ENCODE measurements around the gene LARGE1.
"Not testable (repeated sequence)": the region's sequence is repeated elsewhere in the genome, so short reads cannot be mapped to it uniquely, and the experiment has no call there.

LARGE1 gene

DNA sequence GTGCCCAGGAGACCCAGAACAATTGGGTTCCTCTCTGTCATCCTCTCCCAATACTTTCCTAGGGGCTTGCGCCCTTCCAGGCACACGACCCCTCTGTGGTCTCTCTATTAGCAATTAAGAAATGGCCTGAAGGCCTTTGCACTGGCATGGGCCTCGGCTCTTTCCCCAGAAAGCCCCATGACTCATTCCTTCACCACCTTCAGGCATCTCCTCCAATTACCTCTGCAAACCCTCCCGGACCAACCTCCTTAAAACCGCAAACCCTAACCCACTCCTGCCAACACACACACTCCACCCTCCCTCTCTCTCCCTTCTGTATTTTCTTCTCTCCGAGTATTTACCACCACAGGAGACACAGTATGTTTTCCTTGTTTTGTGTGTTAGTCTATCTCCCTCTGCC lies 36.7 kb downstream of the LARGE1 start:
- no peak for DNase-seq

DNA sequence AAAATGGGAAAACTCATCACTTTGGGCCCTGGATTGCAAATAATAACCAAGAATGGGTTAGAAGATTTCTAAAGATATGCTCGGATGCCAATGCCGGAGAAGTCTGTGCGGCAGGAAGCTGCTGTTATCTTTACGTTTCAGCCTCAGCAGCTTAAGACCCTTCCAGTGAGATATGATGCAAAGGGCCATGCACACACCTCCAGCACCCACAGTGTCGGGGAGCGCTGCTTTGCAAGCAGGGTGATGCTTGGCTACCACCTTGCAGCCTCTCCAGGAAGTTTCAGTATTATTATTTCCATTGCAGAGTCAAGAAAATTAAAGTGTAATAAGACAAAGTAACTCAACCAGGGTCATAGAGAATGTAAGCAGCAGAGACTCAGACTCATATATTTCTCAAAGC lies 37.3 kb downstream of the LARGE1 start:
- no peak for DNase-seq

DNA sequence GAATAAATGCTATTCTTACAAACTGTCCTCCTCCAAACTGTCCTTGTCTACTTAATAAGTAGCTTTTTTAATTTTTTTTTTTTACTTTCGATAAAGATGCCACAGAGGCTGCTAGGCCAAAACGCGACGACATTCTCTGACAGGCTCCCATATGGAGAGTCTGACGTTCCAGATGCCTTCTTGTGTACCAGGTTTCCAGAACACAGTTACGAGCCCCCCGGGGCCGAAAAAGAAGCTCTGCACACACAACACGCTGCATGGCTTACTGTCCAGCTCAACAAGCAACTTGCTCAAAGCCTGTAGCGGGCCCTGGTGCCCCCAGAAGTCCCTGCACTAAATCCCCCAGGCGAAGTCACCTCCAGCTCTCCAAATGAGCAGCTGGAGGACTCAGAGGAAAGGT lies 39.3 kb downstream of the LARGE1 start:
- peak; percentile 2 for DNase-seq

DNA sequence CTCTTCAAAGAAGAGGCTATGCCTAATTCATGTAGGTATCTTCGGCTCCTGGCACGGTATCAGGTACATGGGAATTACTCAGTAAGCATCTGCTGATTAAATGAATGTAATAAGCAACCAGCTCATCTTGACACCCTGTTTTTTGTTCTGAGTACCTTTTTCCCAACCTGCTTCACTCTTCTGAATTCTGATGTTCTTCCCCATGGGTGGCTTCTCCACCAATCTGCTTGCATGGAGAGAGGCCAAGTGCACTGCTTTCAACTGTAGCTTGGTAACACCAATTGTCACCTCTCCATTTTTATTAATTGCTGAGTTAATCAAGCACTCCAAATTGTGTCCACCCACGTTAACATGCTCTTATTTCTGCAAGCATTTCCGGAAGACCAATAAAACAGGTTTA lies 40.5 kb downstream of the LARGE1 start:
- DNase-seq, result no peak

DNA sequence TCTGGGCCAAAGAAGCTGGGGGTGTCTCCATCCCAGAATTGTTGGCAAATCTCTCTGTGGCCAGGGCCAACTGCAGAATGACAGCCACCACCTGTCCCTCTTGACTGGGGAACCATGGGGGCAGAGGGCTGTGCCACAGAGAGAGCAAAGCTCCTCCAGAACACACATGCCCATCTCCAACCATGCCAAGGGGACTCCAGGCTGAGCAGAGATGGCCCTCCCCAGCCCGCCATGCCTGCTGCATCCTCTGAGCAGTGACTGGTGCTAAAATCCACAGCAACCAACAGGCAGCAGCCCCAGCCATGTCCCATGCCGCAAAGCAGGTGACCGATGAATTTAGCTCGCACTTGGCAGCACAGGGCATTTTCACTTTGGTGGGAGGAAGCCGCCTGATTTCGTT lies 45.0 kb downstream of the LARGE1 start:
- no peak for DNase-seq

DNA sequence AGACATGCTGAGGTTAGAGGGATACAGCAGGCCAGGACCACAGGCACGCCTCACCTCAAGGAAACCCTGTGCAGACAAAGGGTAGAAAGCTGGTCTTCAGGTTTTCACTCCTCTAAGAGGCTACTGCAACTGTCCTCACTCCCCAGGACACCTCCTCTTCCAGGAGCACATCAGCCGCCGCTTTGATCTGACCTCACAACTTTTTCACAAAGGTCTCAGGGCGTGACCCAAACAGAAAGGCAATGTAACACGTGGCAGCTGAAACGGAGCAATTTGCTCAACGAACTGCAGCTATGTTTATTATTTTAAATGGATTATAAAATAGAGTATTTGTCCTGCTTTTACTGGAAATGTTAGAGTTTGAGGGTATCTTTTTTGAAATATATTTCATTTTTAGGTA lies 46.1 kb downstream of the LARGE1 start:
- DNase-seq, result no peak

DNA sequence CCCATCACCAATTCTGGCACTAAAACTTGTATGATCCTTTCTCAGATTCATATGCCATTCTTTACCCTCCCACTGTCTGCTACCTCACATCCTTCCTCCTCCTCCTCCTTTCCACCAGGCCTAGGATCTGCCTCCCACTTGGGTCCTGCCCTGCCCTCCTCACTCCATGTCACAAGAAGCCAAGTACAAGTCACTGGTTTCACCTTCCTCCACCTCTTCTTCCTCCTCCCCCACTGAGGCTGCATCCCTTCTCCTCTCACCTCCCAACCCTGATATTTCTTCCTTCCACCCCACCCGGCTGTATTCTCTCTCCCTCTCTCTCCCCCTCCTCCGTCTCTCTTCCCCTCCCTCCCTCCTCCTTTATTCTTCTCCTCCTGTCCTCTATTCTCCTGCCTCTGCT lies 46.6 kb downstream of the LARGE1 start:
- no peak for DNase-seq

DNA sequence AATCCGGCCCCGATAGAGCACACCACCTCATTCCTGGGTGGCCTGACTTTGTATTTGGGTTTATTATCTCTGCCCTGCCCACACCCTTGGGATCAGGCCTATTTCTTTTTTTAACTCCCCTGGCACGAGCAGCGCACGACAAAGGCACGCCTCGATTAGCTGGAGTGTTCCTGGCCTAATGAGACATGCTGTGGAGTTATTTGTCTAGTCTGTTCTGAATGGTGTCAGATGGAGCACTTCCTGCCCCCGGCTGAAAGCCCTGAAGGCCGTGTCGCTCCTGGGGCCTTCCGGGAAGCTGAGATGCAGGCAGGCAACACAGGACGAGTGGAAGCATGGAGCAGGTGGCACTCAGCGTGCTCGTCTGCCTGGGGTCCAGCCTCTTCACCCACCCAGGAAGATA lies 47.1 kb downstream of the LARGE1 start:
- no peak for DNase-seq

DNA sequence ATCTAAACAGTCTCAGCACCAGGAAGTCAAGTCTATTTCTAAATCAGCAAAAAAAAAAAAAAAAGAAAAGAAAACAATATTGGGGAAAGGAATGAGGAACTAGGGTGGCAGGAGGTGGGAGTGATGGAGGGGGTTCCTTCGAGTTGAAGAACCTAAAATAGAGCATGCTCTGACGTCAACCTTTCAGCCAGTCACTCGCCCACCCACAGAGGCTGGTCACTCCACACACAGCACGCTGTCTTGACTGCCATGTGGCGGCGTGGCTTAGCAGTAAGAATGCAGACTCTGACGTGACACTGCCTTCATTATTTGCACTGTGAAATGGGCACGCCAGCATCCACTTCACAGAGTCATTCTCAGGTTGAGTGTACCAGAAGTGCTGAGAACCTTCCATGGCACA lies 48.3 kb downstream of the LARGE1 start:
- no peak for DNase-seq

DNA sequence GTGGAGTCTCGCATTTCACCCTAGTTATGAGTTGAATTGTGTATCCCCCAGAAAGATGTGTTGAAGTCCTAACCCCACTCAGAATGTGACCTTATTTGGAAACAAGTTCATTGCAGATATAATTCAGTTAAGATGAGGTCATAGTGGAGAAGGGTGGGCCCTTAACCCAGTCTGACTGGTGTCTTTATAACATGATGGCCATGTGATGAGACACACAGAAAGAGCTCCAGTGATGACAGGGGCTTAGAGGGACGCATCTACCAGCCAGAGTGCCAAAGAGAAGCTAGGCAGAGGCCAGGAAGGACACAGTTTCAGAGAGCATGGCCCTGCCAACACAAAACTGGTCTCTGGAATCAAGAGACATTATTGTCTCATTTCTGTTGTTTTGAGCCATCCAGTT lies 50.3 kb downstream of the LARGE1 start:
- DNase-seq, result no peak

DNA sequence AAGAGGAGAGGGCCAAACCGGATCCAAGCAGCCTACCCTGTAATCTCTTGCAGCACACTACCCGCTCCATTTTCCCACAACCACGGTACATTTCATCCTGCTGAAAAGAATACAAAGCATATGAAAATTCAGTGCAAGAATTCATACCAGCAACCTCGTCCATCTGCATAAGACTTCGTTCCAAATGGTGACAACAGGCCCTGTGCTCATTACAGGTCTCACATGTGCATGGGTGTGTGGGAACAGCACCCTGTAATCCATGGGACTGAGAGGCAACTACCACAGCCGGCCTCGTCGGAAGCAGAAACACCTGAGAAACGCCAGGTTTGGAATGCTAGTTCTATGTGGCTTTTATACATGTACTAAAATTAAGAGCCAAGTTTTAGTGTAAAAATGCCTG lies 52.3 kb downstream of the LARGE1 start:
- DNase-seq, result no peak

DNA sequence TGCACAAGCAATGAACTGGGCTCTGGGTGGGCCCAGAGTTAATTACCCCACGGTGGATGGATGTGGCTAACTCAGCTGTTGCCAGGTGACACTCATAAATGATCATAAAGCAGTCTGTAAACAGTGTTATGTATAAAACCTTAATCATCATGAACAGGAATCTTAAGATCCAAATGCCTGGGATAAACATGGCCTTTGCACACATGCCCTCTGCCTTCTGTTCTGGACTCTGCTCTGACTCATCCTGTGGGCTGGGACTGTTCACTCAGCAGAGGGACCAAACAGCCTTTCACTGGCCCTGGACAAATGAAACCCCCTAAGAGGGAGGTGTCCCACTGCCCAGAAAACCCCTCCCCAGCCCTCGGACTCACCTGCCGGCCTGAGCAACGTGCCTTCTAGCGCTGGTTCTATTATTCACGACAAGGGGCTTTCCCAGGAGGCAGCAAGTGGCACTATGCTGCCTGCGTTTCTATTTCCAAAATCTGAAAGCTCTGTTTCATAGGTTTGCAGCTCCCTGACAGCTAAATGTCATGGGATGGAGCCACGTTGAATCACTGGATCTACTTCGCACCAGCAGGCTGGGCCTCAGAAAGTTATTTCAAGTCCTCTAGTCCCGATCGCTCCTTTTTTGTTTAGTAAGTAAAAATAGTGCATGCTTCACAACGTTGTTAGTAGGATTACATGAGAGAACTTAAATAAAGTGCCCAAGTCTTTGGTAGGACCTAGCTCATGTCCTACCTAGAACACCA lies 53.0 kb downstream of the LARGE1 start:
- DNase-seq, result no peak

DNA sequence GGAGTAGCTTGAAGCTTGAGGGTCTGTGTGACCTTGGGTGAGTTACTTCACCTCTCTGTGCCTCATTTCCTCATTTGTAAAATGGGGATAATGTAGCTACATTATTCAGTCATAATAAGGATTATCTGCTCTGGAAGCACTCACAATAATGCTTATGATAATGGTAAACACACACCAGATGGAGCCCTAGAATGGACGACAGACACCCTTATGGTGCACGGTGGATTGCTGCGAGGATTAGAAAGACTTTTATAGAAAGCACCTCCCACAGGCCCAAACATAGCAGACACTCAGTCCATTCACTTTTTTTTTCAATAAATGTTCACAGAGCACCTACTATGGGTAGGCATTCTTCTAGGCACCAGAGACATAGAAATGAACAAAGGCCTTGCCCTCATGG lies 53.8 kb downstream of the LARGE1 start:
- DNase-seq, result no peak

DNA sequence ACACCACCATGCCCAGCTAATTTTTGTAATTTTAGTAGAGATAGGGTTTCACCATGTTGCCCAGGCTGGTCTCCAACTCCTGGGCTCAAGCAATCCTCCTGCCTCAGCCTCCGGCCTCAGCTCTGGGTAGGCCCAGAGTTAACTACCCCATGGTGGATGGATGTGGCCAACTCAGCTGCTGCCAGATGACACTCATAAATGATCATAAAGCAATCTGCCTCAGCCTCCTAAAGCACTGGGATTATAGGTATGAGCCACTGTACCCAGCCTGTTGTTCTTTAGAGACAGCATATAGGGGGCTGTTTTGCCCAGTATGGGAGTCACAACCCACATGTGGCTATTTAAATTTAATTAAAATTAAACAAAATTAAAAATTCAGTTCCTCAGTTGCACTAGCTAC lies 54.3 kb downstream of the LARGE1 start:
- DNase-seq, result no peak

DNA sequence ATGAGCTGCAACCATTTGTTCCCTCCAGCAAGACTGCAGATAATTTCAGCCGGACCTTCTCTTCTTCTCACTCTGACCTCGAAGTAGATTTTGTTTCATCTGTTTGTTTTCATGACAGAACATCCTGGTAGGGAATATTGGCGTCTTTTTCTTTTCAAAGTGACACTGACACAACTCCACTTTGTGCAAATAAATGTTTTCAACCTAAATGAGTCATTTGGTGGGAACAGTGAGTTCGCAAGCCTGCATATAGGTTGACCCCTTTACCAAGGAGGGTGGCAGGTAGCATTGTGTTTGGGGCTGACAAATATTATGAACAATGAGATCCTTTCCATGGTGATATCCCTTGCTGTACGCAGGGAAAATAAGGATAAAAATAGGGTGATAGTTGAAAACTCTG lies 55.0 kb downstream of the LARGE1 start:
- DNase-seq, result no peak

DNA sequence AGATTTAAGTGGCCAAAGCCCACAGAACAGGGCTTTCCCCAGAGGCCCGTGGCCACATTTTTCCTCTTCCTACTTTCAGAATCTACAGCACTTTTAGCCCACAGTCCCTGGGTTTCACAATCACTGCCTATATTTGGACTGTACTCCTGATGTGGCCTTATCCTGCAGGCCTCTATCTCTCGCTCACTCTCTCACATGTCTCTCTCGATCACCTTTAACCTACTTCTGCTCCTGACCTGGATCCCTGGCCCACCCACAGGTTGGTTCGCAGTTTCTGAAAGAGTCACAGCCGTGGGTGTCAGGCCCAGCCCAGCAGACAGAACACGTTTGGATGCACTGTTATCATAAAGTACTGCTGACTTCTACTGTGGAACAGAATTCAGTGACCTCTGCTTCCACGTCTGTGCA lies 55.5 kb downstream of the LARGE1 start:
- no peak for DNase-seq

DNA sequence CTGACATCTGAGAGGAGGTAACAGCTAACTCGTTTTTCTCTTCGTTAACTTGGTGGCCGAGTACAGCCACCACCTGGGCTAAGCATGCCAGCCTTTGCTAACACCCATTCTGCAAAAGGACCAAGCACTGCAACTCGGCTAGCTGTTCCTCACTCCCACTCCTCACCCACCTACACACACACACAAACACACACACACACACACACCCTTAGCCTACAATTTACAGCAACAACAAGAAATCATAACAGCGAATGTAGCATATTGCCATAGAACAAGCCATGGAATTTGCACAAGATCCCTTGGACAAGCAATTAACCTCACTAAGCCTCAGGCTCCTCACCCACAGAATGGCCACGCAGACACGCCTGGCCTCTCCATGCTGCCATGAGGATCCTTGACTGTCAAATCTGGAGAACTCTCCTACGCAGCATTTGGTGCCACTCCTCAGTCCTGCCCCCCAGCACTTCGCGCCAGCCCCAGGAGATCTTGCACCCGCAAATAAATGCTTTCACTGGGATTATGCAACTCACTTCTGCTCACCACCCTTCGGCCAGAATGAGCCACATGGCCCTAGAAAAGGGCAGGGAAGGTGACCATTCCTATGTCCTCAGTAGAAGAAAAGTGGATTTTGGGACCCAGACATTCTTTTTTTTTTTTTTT lies 58.9 kb downstream of the LARGE1 start:
- DNase-seq, result no peak

DNA sequence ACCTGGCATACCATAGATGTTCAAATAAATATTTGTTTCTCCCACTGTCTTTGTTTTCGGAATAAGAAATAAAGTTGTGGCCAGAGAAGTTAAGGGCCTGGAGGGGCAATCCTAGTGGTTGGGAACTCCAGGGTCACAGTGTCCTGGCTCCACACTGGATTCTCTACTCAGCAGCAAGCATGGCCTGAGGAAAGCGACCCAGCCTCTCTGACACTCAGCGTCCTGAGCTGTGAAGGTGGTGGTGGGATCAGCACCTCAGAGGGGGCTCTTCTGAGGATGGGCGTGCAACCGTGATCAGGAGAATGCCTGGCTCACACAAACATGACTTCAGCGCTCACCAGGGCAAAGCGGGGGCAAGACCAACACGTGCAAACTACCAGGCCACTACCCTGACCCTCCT lies 59.9 kb downstream of the LARGE1 start:
- no peak for DNase-seq

DNA sequence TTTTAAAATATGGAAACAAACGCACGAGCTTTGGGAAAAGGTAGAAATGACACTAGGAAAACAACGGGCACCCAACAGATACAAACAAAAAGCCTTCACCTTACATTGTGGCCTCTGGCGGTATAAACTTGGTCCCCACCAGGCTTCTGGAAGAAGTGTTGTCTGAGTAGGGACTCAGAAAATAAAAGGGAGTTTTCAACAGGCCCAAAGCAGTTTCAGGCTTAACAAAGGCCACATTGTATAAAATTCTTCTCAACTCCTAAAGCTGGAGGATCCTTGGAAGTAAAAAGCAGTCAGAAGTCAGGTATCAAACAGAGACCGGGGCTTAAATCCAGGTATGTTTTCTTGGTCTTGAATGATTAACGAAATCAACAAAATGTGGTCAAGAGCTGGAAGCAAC lies 61.0 kb downstream of the LARGE1 start:
- no peak for DNase-seq

DNA sequence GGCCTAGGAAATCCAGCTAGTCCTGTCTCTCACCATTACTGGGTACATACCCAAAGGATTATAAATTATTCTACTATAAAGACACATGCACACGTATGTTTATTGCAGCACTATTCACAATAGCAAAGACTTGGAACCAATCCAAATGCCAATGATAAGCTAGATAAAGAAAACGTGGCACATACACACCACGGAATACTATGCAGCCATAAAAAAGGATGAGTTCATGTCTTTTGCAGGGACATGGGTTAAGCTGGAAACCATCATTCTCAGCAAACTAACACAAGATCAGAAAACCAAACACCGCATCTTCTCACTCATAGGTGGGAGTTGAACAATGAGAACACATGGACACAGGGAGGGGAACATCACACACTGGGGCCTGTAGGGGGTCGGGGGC lies 61.6 kb downstream of the LARGE1 start:
- DNase-seq, result not testable (repeated sequence)

DNA sequence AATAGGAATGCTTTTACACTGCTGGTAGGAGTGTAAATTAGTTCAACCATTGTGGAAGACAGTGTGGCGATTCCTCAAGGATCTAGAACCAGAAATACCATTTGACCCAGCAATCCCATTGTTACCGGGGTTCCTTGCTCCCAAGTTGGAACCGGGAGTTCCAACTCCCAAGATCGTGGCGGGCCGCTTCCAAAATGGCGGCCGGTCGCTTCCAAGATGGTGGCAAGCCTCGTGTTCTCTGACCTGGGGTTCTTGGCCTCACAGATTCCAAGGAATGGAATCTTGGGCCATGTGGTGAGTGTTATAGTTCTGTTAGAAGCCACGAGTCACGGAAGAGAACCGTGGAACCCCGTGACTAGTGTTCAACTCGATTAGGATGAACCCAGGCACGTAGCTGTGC lies 62.5 kb downstream of the LARGE1 start:
- not testable (repeated sequence) for DNase-seq

DNA sequence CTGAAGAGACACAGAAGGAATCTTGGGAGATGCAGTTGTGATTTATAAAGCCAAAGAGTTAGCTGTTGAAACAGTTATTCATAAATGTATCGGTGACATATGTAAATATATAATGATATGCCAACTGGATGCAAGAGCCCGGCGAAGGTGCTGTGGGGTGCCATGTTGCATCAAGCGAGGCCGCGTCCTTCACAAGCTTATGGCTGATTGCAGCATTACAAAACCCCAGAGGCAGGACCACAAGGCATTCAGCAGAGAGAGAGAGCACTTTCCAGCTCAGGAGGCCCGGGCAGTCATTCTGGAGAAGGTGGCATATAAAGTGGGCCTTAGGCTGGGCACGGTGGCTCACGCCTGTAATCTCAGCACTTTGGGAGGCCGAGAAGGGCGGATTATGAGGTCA lies 65.6 kb downstream of the LARGE1 start:
- DNase-seq, result no peak

DNA sequence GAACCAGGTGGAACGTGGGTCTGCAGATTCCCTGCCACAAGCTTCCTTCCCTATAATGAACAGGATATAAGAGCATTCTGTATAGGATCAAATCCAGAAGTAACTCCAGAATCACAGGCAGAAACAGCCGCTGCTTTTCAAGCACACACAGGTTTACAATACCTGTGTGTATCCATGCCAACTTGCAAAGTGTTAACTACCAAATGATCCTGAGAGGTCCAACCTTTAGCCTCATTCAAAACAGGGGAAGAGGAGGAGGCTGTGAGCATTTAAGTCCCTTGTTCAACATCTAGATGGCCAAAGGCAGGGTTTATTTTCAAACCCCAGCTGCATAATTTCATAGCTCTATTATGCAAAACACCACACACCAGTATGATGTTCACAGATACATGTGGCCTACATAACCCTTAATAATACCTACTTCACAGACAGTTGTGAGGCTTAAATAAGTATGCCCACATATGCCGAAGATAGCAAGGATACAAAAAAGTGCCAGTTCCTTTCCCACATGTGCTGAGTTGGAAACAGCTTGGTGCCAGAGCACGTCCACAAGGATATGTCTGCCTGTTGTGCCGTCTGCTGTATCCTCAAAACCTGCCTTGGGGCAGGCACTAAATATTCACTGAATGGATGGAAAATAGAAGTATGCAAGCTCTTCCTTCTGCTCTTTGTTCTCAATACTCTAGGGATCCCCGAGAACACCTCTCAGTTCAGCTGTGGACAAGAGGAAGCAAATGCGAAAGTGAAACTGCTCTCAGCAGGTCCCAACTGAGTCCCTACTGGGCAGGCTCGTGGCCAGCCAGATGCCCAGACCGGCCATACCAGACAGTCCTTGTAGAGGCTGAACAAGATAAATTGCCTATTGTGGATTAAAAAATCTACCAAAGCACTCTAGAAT lies 66.8 kb downstream of the LARGE1 start:
- DNase-seq, result no peak

DNA sequence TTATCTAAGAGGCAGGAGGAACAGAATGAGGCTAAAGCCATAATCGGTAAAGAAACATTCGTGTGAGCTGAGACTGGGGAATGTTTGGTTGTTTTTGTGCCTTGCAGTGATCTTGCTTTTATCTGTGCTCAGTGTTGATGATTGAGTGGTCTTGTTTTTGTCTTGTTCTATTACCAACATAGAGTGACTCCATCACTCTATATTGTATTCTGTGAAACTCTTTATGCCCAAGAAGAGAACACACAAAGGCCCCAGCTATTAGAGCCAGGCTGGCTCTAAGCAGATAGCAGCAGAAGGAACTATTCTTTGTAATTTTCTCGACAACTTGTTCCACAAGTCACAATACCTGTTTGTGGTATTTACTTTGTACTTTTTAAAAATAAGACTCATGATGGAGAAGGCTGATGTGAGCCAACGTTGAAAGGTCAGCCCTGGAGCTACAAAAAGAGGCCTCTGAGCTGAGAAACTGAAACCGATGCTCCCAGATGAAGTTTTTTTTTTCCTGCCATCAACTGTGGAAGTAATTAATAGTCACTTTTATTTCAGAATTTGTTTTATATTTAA lies 68.4 kb downstream of the LARGE1 start:
- no peak for DNase-seq

Measured in DMS 273 treated with DMSO at 0.1 percent for 48 hours (cell line).